Spleen (tissue), 7 donors: ENCODE measurements around the gene RPP14.

Experiments used
- POLR2AphosphoS5 ChIP-seq, 3 donors: sonication (generic); formaldehyde crosslinking; IDR thresholded peaks; one replicate each; pipeline ENCODE4 v1.5.1; 2017; ENCODE audit warnings: antibody characterized with exemption in 3 of 3
- TF ChIP-seq, protein P1 (sequence below), 11 experiments: fragments of 200-600 bp in 7 of 11; fragments of 450-650 bp in 4 of 11; sonication (generic) in 4 of 11; IDR thresholded peaks in 8 of 11; conservative IDR thresholded peaks in 3 of 11; 1 replicate in 7 of 11; 2 replicates in 4 of 11; pipeline versions ENCODE4 v1.4.0 to v1.8.0; 2016 to 2021; ENCODE audit warnings: antibody characterized with exemption in 11 of 11, inconsistent platforms in 4 of 11, mild to moderate bottlenecking in 1 of 11
- donor health status: DM: no; HTN: no; CAD: no; lungs with moderate emphysema.
- donor health status: DM: no; HTN: no; CAD: no.
- donor health status: DM: no; HTN: no; CAD: no.

DNA sequence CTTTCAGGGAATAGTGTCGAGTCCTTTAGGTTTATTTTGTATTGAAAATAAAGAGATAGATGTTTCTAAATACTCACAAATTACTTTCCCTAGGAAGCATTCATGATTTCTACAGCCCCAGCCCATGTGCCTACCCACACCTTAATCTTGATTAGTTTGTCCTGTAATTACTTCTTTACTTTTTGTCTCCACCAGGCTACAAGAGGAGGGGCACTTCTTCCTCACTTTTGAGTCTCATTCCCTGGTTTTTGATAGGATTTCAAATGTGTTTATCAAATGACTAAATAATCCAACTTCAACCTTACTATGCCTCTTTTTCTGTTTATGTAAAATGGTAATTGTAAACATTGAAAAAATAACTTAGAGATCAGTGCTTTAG is 28.4 kb downstream of the RPP14 start:
- TF ChIP-seq POLR2AphosphoS5 (IDR thresholded peaks at IDR 0.05), result no peak
- TF ChIP-seq, protein P1, sequence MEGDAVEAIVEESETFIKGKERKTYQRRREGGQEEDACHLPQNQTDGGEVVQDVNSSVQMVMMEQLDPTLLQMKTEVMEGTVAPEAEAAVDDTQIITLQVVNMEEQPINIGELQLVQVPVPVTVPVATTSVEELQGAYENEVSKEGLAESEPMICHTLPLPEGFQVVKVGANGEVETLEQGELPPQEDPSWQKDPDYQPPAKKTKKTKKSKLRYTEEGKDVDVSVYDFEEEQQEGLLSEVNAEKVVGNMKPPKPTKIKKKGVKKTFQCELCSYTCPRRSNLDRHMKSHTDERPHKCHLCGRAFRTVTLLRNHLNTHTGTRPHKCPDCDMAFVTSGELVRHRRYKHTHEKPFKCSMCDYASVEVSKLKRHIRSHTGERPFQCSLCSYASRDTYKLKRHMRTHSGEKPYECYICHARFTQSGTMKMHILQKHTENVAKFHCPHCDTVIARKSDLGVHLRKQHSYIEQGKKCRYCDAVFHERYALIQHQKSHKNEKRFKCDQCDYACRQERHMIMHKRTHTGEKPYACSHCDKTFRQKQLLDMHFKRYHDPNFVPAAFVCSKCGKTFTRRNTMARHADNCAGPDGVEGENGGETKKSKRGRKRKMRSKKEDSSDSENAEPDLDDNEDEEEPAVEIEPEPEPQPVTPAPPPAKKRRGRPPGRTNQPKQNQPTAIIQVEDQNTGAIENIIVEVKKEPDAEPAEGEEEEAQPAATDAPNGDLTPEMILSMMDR (IDR thresholded peaks at IDR 0.05 in 8 of 11, conservative IDR thresholded peaks at IDR 0.05 in 3 of 11), result no peak
